ENCODE results near the gene F12.

The F12 gene

DNA sequence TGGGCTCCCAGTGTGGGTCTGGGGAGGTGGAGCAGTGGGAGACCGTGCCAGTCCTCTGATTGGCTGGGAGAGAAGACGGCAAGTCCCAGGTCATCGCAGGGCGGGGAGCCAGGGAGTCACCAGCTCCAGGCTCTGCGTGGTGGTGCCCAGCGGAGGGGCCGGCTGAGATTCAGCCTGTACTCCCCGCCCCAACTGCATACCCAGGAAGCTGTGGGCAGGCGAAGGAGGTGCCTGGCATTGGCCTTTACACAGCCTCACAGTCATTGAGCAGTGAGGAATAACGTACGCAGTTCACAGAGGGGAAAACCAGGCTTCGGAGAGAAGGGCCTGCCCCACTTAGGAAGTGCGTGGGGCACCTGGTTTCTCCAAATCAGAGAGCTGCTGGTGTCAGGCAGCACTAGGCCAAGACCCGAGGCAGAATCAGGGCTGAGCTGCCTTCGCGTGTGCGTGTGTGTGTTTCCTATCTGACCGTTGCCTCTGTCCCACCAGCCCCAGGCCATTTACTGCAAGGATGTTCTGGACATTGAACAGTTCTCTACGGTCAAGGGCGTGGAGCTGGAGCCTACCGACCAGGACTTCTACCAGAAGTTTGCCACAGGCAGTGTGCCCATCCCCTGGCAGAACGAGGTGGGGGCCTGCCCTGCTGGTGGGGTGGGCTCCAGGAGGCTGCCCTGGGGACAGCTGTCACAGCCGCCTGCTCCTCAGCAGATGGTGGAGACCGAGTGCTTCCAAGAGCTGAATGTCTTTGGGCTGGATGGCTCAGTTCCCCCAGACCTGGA is 31.0 kb upstream of the F12 start:
- H3K27ac ChIP-seq = no peak overlapping the region
- no peak for TF ChIP-seq CTCF (conservative IDR thresholded peaks at IDR 0.05)

- no peak overlapping the region for H3K27ac ChIP-seq
- no peak for TF ChIP-seq CTCF (conservative IDR thresholded peaks at IDR 0.05)
These were observed 30.2 kb upstream of the F12 start for GRCh38 chr5:177439518-177440053.

GRCh38 chr5:177438468-177438867 is 29.1 kb upstream of the F12 start:
- TF ChIP-seq CTCF (conservative IDR thresholded peaks at IDR 0.05) = no peak
- H3K27ac ChIP-seq = no peak overlapping the region

- TF ChIP-seq CTCF (conservative IDR thresholded peaks at IDR 0.05) = no peak
- H3K27ac ChIP-seq = no peak overlapping the region
These were observed 28.3 kb upstream of the F12 start for GRCh38 chr5:177437623-177438022.

DNA sequence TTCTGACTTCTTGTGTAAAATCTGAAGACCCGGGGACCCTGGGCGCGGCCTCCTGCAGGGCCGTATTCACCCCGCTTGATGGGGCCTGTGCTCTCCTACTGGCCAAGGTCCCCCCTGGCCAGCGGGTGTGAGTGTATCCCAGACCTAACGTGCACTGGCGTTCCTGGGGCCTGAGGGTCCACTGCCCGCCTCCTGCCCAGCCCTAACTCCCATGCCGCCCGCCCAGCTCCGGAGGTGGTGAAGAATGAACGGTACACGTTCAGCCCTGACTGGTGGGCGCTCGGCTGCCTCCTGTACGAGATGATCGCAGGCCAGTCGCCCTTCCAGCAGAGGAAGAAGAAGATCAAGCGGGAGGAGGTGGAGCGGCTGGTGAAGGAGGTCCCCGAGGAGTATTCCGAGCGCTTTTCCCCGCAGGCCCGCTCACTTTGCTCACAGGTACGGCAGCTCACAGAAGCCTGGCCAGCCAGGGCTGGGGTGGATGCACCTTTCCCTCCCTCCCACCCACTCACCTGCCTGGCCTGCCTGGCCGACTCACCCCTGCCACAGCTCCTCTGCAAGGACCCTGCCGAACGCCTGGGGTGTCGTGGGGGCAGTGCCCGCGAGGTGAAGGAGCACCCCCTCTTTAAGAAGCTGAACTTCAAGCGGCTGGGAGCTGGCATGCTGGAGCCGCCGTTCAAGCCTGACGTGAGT is 26.6 kb upstream of the F12 start:
- H3K27ac ChIP-seq = no peak overlapping the region
- no peak for TF ChIP-seq CTCF (conservative IDR thresholded peaks at IDR 0.05)

- no peak overlapping the region for H3K27ac ChIP-seq
- TF ChIP-seq CTCF (conservative IDR thresholded peaks at IDR 0.05) = no peak
These were observed 25.8 kb upstream of the F12 start for GRCh38 chr5:177434942-177435738.

DNA sequence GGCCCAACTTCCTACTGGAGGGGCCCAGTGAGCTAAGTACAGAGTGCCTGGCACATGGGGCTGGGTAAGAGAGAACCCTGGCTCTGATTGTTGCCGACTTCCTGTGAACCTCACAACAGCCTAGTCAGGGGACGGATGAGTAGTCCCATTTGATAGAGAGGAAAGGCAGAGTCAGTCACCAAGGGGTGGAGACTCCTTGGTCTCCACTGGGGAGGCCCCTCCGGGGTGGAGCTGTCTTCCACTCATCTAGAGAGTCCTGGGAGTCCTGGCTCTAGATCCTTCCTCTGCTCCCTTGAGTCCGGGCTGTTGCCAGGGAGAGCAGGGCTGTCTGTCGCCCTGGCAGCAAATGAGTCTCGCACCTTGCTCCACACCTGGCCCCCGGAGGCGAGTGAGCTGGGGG is 25.1 kb upstream of the F12 start:
- no peak overlapping the region for H3K27ac ChIP-seq
- no peak for TF ChIP-seq CTCF (conservative IDR thresholded peaks at IDR 0.05)
